Heart right ventricle (tissue), 16 donors: ENCODE results near the gene ESD. TPM values are rescaled to one million over a fixed set of nuclear protein-coding genes. Genes with fewer than 3 reads are reported as not detected.

Source experiments
- ATAC-seq, 8 donors: fragments of 200-7000 bp; cut with Tn5 transposase; one replicate each; pipeline ENCODE4 v1.9.1; 2020; ENCODE audit warnings: mild to moderate bottlenecking in 8 of 8, moderate library complexity in 8 of 8, moderate number of reproducible peaks in 1 of 8
- DNase-seq, 2 donors: peaks; one replicate each; pipeline ENCODE4 v3.0.0-alpha.2; 2020
- H3K27ac ChIP-seq, 10 donors: fragments of 200-600 bp; sonication (generic) in 2 of 10; one replicate each; pipeline versions ENCODE4 v1.5.0 to v1.8.0; 2020 to 2022; ENCODE audit warnings: mild to moderate bottlenecking in 3 of 10
- H3K27me3 ChIP-seq, 7 donors: fragments of 200-600 bp; one replicate each; pipeline ENCODE4 v1.8.0; 2021 to 2022; ENCODE audit warnings: mild to moderate bottlenecking in 2 of 7
- H3K36me3 ChIP-seq, 9 donors: fragments of 200-600 bp; sonication (generic) in 1 of 9; one replicate each; pipeline versions ENCODE4 v1.5.0 to v1.8.0; 2020 to 2022; ENCODE audit warnings: mild to moderate bottlenecking in 2 of 9
- H3K4me1 ChIP-seq, 9 donors: fragments of 200-600 bp; sonication (generic) in 1 of 9; one replicate each; pipeline versions ENCODE4 v1.5.0 to v1.8.0; 2020 to 2022; ENCODE audit warnings: mild to moderate bottlenecking in 4 of 9
- H3K4me3 ChIP-seq, 10 donors: fragments of 200-600 bp; sonication (generic) in 2 of 10; one replicate each; pipeline versions ENCODE4 v1.5.0 to v1.8.0; 2020 to 2022; ENCODE audit warnings: mild to moderate bottlenecking in 7 of 10, moderate library complexity in 2 of 10
- H3K9me3 ChIP-seq, 11 donors: fragments of 200-600 bp in 10 of 11; sonication (generic) in 2 of 11; one replicate each; pipeline versions ENCODE4 v1.5.0 to v1.8.0; 2013 to 2022; ENCODE audit warnings: mild to moderate bottlenecking in 2 of 11, control low read depth in 1 of 11, moderate library complexity in 1 of 11
- CTCF ChIP-seq, 9 donors: fragments of 200-600 bp; sonication (generic) in 2 of 9; IDR thresholded peaks; one replicate each; pipeline versions ENCODE4 v1.5.0 to v1.8.0; 2021 to 2022; ENCODE audit warnings: antibody characterized with exemption in 9 of 9, mild to moderate bottlenecking in 5 of 9, moderate library complexity in 1 of 9
- WGBS, 2 donors: extraction: QIAGEN DNeasy Blood & Tissue Kit; methylation state at CpG; one replicate each; pipeline ENCODE4 v1.1.7; 2013; ENCODE audit warnings: inconsistent platforms in 1 of 2; 5-methylcytosine and 5-hydroxymethylcytosine counted together
- intact Hi-C, 10 donors: fragments of 100-400 bp; cut with DNase I; formaldehyde crosslinking; loops; one replicate each; pipeline versions ENCODE4 v1.11.1 to v1.14.2; 2022
- polyA plus RNA-seq, 2 donors: library from polyadenylated mRNA; stranded (reverse); fragments of 200-250 nt; gene quantifications; one replicate each; pipeline ENCODE4 v1.2.3, GENCODE V29; 2013
- total RNA-seq, 10 donors: library from RNA; stranded (reverse); fragmentation: NEBNext Ultra II Directional in 3 of 10; extraction: Animal tissue kit (Norgen Biotek cat#: 25700) in 3 of 10; gene quantifications; one replicate each; pipeline versions ENCODE4 v1.2.1 to v1.2.4, GENCODE V29; 2021 to 2023
- donor health status: Arrhythmogenic right ventricular cardiomyopathy.
- donor health status: ischemic (EF 13 %, LVEDD 7.1; RV severe dilation, severe dysfunction).
- donor health status: healthy with polysubstance abuse.
- donor health status: DM: no; HTN: yes; CAD: no.
- donor health status: DM: no; HTN: no; CAD: no.
- donor health status: ischemic (EF 25% LVEDD 6.9; RV normal size, moderate dysfunction).
- donor health status: ischemic (EF 25% LVEDD 5.7; RV mildly dilated, moderate dysfunction).
- donor health status: healthy.
- donor health status: DM: yes; HTN: yes; CAD: no.
- donor health status: Ischemic cardiomyopathy.
- donor health status: ischemic (EF 35%, LVEDD 5.7; RV mildly dilated, moderate dysfunction).
- donor health status: nonischemic (EF 11% LVEDD 7.7; RV severe dilation, severe dysfunction).
- donor health status: DM: yes; HTN: yes; CAD: no.
- donor health status: PGD.
- donor health status: ischemic (EF 29% LVEDD 5.4; RV normal size, mild dysfunction).
- donor health status: nonischemic (EF 23%, LVEDD 6.1; RV moderate dilation, normal function).

Gene ESD
- total and polyA plus RNA-seq, 12 donors: 44.9 to 124 (median 106) TPM

DNA sequence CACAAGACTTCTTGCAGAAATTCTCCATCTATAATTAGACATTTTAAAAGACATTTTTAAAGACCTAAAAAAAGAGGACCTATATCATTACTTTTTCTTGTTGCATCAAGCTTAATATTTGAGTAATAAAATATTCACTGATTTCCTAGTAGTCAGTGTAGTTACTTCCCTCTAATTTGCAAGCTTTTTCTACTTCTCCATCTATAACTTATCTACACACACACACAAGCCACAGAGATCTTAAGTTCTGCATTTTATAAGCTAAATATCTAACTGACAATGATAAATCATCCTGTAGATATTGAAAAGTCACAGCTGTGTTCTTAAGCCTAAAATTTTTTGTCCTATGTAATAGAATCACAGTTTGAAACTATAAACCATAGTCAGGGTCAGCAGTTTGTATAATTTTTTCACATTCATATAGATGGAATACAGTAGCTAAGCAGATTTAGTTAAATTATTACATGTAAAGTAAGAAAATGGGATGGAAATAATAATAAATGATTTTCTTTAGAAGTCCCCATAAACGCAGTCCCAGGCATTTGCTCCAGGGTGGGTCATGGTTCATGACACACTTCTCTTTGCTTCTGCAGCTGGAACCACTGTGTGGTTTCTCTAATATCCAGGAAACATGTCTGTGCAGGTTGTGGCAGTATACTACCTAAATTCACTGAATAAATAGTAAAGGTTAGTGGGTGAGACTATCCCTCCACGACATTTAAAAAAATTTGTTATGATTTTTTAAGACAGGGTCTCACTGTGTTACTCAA, 60.2 kb downstream of the ESD start:
- H3K27ac ChIP-seq: no peak overlapping the region
- peaks cover 0 to 100% (median 24%) of the 10 kb centered on the region in 9 donors for H3K36me3 ChIP-seq
- H3K9me3 ChIP-seq: no peaks in the 10 kb centered on the region
- no peak overlapping the region for H3K4me3 ChIP-seq
- intact Hi-C loops: loop anchor here in 1 of 10 donors (10.0 kb wide), 1 partner anchor 48 kb away; no protein-coding TSS in a partner anchor
- no peak for ATAC-seq
- no peak for DNase-seq
- H3K4me1 ChIP-seq: peaks cover 0 to 6% (median 0%) of the 10 kb centered on the region in 9 donors
- TF ChIP-seq CTCF (IDR thresholded peaks at IDR 0.05): no peak
- WGBS, 2 donors: 89 to 90% methylated on average over 2 of the region's 2 CpGs
- H3K27me3 ChIP-seq: no peaks in the 10 kb centered on the region

DNA sequence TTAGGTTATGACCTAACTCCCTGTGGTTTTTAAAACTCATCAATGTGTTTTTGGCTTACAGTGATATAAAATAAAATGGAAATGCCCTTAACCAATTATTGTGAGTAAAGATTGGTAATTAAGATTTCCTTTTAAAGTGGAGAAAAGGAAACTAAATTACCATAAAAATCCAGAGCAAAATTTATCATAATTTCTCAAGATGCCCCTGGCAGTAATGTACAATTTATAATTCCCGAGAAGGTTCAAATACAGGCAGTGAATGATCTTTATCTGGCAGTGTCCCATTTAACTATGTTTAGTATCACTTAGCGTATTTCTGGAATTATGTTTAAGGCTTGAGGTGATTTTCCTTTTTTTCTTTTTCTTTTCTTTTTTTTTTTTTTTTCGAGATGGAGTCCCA, 61.5 kb downstream of the ESD start:
- TF ChIP-seq CTCF (IDR thresholded peaks at IDR 0.05): no peak
- 94 to 97% methylated on average over 3 of the region's 3 CpGs for WGBS, 2 donors
- intact Hi-C loops: loop anchor here in 1 of 10 donors (10.0 kb wide), 1 partner anchor 49 kb away; no protein-coding TSS in a partner anchor
- Histone ChIP-seq H3K4me3 (no peak overlapping the region), H3K36me3 (peaks cover 0 to 100% (median 17%) of the 10 kb centered on the region in 9 donors), H3K4me1 (peaks cover 0 to 6% (median 0%) of the 10 kb centered on the region in 9 donors), H3K9me3 (no peaks in the 10 kb centered on the region), H3K27me3 (no peaks in the 10 kb centered on the region), H3K27ac (no peak overlapping the region)
- DNase-seq (no peak), ATAC-seq (no peak)

GRCh38 chr13:46731535-46731934, 65.4 kb downstream of the ESD start:
- H3K9me3 ChIP-seq: no peaks in the 10 kb centered on the region
- intact Hi-C loops: loop anchor here in 1 of 10 donors (10.0 kb wide), 1 partner anchor 53 kb away; no protein-coding TSS in a partner anchor
- H3K36me3 ChIP-seq: peaks cover 0 to 100% (median 38%) of the 10 kb centered on the region in 9 donors
- H3K27ac ChIP-seq: no peak overlapping the region
- H3K27me3 ChIP-seq: no peaks in the 10 kb centered on the region
- TF ChIP-seq CTCF (IDR thresholded peaks at IDR 0.05): no peak
- ATAC-seq: no peak
- H3K4me3 ChIP-seq: no peak overlapping the region
- no peak for DNase-seq
- peaks cover 0 to 5% (median 0%) of the 10 kb centered on the region in 9 donors for H3K4me1 ChIP-seq
- 94 to 95% methylated on average over 6 of the region's 6 CpGs for WGBS, 2 donors

DNA sequence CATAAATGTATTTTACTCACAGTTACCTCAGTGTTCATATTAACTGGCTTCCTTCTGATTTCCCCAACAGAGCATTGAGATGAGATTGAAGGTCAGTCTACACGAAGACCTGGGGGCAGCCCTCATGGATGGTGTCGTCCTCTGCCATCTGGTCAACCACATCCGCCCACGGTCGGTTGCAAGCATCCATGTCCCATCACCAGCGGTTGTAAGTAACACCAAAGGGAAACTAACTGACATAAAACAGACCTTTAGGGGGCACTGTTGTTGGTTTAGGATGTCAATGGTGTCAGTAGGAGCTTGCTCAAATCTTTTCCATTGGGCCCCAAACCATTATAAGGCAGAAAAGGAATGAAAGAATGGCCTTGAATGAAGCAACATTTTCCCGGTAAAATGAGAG, 68.2 kb downstream of the ESD start:
- Histone ChIP-seq H3K9me3 (no peaks in the 10 kb centered on the region), H3K4me1 (no peaks in the 10 kb centered on the region), H3K4me3 (no peak overlapping the region), H3K27me3 (no peaks in the 10 kb centered on the region), H3K36me3 (peaks cover 0 to 100% (median 45%) of the 10 kb centered on the region in 9 donors), H3K27ac (no peak overlapping the region)
- peak in 1 of 9 donors; percentile 7 for TF ChIP-seq CTCF (IDR thresholded peaks at IDR 0.05)
- 94% methylated on average over 7 of the region's 7 CpGs for WGBS, 2 donors
- intact Hi-C loops: no loop called here
- no peak for DNase-seq
- no peak for ATAC-seq
